K562 (cell line): ENCODE data around the gene ST6GAL1. TPM values are rescaled to one million over a fixed set of nuclear protein-coding genes. Genes with fewer than 3 reads are reported as not detected.

ENCODE experiments used
- ATF1 ChIP-seq, 2 experiments: fragments of 450-650 bp in 1 of 2; IDR thresholded peaks; 2 replicates each; pipeline ENCODE4 v1.6.1; 2016; ENCODE audit warnings: missing compliant biosample characterization in 1 of 2, missing genetic modification characterization in 1 of 2
- CBX3 ChIP-seq, 2 experiments: IDR thresholded peaks; 1 replicate in 1 of 2; 2 replicates in 1 of 2; pipeline ENCODE4 v1.6.1; 2012; ENCODE audit warnings: inconsistent platforms in 2 of 2, low read length in 2 of 2, borderline replicate concordance in 1 of 2, control low read depth in 1 of 2
- CREB1 ChIP-seq, 2 experiments: sonication (generic) in 1 of 2; formaldehyde crosslinking in 1 of 2; IDR thresholded peaks; 2 replicates each; pipeline versions ENCODE4 v1.6.1 to v1.8.0; 2012 to 2022; ENCODE audit warnings: inconsistent platforms in 1 of 2, mild to moderate bottlenecking in 1 of 2, missing genetic modification reagents in 1 of 2, moderate library complexity in 1 of 2
- CXXC5 ChIP-seq: fragments of 250-450 bp; sonication (Bioruptor Pico); IDR thresholded peaks from 2 replicates; pipeline ENCODE4 v1.8.0; 2022; ENCODE audit warnings: inconsistent platforms, mild to moderate bottlenecking, moderate library complexity
- DPF2 ChIP-seq: fragments of 450-650 bp; IDR thresholded peaks from 2 replicates; pipeline ENCODE4 v1.6.1; 2016
- HNRNPLL ChIP-seq: fragments of 200-400 bp; formaldehyde crosslinking; IDR thresholded peaks from 2 replicates; pipeline ENCODE4 v1.6.1; 2017; ENCODE audit warnings: low read length, low read depth, mild to moderate bottlenecking; ENCODE audit not compliant: poor library complexity, severe bottlenecking
- JUND ChIP-seq, 2 experiments: IDR thresholded peaks; 2 replicates in 1 of 2; 3 replicates in 1 of 2; pipeline ENCODE4 v1.6.1; 2011; ENCODE audit warnings: borderline replicate concordance in 2 of 2, low read depth in 2 of 2, low read length in 2 of 2, improper control_type of control experiment in 1 of 2, missing biosample characterization in 1 of 2, missing genetic modification characterization in 1 of 2, missing genetic modification reagents in 1 of 2
- MAFK ChIP-seq: IDR thresholded peaks from 2 replicates; pipeline ENCODE4 v1.6.1; 2011; ENCODE audit warnings: low read length, improper control_type of control experiment
- NR2F6 ChIP-seq: fragments of 450-650 bp; formaldehyde crosslinking; IDR thresholded peaks from 2 replicates; pipeline ENCODE4 v1.4.0; 2020; ENCODE audit warnings: mild to moderate bottlenecking
- NRF1 ChIP-seq, 2 experiments: fragments of 450-650 bp; IDR thresholded peaks in 1 of 2; conservative IDR thresholded peaks in 1 of 2; 2 replicates each; pipeline ENCODE4 v1.6.1; 2014; ENCODE audit warnings: mild to moderate bottlenecking in 2 of 2
- POLR2G ChIP-seq: fragments of 200-400 bp; formaldehyde crosslinking; IDR thresholded peaks from 2 replicates; pipeline ENCODE4 v1.6.1; 2017; ENCODE audit warnings: low read depth, mild to moderate bottlenecking, antibody characterized with exemption, low read length, moderate library complexity
- RFX5 ChIP-seq: IDR thresholded peaks from 2 replicates; pipeline ENCODE4 v1.6.1; 2011; ENCODE audit warnings: low read depth, mild to moderate bottlenecking, improper control_type of control experiment, low read length
- SPI1 ChIP-seq: IDR thresholded peaks from 2 replicates; pipeline ENCODE4 v1.6.1; 2011; ENCODE audit warnings: low read depth, low read length, control low read depth, borderline replicate concordance
- SRSF7 ChIP-seq: fragments of 200-400 bp; formaldehyde crosslinking; optimal IDR thresholded peaks from 2 replicates; pipeline ENCODE3; 2017; ENCODE audit warnings: mild to moderate bottlenecking, low read depth, low read length
- TCF3 ChIP-seq: sonication (generic); formaldehyde crosslinking; IDR thresholded peaks from 2 replicates; pipeline ENCODE4 v1.4.0; 2020; ENCODE audit warnings: mild to moderate bottlenecking, missing genetic modification reagents
- ZBTB7A ChIP-seq: IDR thresholded peaks from 2 replicates; pipeline ENCODE4 v1.6.1; 2011; ENCODE audit warnings: low read depth, mild to moderate bottlenecking, low read length, moderate library complexity, borderline replicate concordance; ENCODE audit not compliant: control insufficient read depth
- ZEB2 ChIP-seq: fragments of 450-650 bp; IDR thresholded peaks from 2 replicates; pipeline ENCODE4 v1.6.1; 2016
- ZKSCAN1 ChIP-seq: fragments of 150-350 bp; IDR thresholded peaks from 2 replicates; pipeline ENCODE4 v1.6.1; 2016; ENCODE audit warnings: low read depth, low read length
- ZNF143 ChIP-seq: sonication (generic); formaldehyde crosslinking; IDR thresholded peaks from 2 replicates; pipeline ENCODE4 v1.9.0; 2022; ENCODE audit warnings: mild to moderate bottlenecking, missing genetic modification reagents
- ZNF445 ChIP-seq: fragments of 250-450 bp; sonication (Bioruptor Pico); IDR thresholded peaks from 2 replicates; pipeline ENCODE4 v1.4.0; 2020; ENCODE audit warnings: low read depth, mild to moderate bottlenecking, moderate library complexity
- polyA plus RNA-seq, 8 experiments: library from polyadenylated mRNA; depleted of rRNA in 4 of 8; stranded (reverse) in 5 of 8; unstranded in 3 of 8; fragments of >200 nt; fragmentation: Nextera tagmentation in 2 of 8; fragmentation: Illumina TruSeq in 1 of 8; extraction: Ambion mirVana in 2 of 8; extraction: Trizol in 1 of 8; gene quantifications; 2 replicates each; pipeline versions ENCODE4 v1.2.1 to v1.2.3, GENCODE V29; 2011 to 2014; ENCODE audit warnings: inconsistent platforms in 1 of 8, missing spikeins in 1 of 8
- total RNA-seq, 7 experiments: library from RNA; depleted of rRNA in 6 of 7; stranded (reverse); fragments of >200 nt in 6 of 7; fragmentation: Illumina TruSeq in 2 of 7; extraction: Trizol in 2 of 7; gene quantifications; 2 replicates each; pipeline versions ENCODE4 v1.2.1 to v1.2.3, GENCODE V29; 2011 to 2021; ENCODE audit warnings: low replicate concordance in 1 of 7
- TF ChIP-seq, protein P1 (sequence below): sonication (generic); formaldehyde crosslinking; IDR thresholded peaks from 2 replicates; pipeline ENCODE4 v1.8.1; 2023; ENCODE audit warnings: mild to moderate bottlenecking, missing genetic modification reagents
- TF ChIP-seq, protein P2 (sequence below): IDR thresholded peaks from 2 replicates; pipeline ENCODE4 v1.6.1; 2014; ENCODE audit warnings: antibody characterized with exemption

ST6GAL1 gene
- total and polyA plus RNA-seq, 9 of the 15 experiments (the other 6 are each of a cell fraction or from before 2014, with no cell fraction given) = 31.9 to 145 (median 71.0) TPM

DNA sequence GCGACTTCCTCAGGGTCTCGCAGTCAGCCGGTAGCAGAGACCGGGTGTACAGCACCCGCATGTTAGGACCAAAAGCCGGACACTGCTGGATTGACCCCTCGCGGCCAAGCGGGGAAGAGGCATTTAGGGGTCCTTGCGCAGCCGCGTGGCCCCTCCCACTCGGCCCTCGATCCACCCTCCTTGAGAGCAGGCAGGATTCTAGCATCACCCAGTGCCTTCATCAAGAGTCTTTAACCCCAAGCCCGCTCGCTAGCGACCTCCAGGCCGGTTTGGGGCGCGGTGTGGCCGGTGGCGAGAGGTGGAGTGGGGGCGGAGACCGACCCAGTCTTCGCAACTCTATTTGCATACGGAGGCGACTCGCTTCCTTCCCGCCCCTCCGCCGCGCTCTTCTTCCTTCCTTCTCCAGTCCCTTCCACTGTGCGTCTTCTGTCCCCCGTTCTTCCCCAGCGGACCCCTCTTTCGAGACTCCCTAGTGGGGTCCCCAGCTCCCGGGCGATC lies at the start of gene ST6GAL1 (continued):
- TF ChIP-seq, protein P1, sequence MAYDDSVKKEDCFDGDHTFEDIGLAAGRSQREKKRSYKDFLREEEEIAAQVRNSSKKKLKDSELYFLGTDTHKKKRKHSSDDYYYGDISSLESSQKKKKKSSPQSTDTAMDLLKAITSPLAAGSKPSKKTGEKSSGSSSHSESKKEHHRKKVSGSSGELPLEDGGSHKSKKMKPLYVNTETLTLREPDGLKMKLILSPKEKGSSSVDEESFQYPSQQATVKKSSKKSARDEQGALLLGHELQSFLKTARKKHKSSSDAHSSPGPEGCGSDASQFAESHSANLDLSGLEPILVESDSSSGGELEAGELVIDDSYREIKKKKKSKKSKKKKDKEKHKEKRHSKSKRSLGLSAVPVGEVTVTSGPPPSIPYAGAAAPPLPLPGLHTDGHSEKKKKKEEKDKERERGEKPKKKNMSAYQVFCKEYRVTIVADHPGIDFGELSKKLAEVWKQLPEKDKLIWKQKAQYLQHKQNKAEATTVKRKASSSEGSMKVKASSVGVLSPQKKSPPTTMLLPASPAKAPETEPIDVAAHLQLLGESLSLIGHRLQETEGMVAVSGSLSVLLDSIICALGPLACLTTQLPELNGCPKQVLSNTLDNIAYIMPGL (CRISPR knock-in tag) = peak; percentile 61; the same call in 1 of the 2 replicates
- TF ChIP-seq, protein P2, sequence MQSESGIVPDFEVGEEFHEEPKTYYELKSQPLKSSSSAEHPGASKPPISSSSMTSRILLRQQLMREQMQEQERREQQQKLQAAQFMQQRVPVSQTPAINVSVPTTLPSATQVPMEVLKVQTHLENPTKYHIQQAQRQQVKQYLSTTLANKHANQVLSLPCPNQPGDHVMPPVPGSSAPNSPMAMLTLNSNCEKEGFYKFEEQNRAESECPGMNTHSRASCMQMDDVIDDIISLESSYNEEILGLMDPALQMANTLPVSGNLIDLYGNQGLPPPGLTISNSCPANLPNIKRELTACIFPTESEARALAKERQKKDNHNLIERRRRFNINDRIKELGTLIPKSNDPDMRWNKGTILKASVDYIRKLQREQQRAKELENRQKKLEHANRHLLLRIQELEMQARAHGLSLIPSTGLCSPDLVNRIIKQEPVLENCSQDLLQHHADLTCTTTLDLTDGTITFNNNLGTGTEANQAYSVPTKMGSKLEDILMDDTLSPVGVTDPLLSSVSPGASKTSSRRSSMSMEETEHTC = 0 out of 2 replicates have a peak, but pooled peaks have one; percentile 34
- TF ChIP-seq CBX3 (IDR thresholded peaks at IDR 0.05; ENCODE audit: borderline replicate concordance in 1 of 2, low read length in 2 of 2) (peak in 1 of 2 experiments; percentile 98; a peak in 2 of 3 replicates), SRSF7 (no peak), ZKSCAN1 (peak; percentile 74; the same call in 1 of the 2 replicates), NRF1 (conservative IDR thresholded peaks at IDR 0.05 in 1 of 2, IDR thresholded peaks at IDR 0.05 in 1 of 2) (peak; percentile 90 to 92), ZNF445 (CRISPR knock-in tag) (no peak), TCF3 (CRISPR knock-in tag) (peak; percentile 5; the same call in 1 of the 2 replicates), NR2F6 (CRISPR knock-in tag) (no peak), JUND (IDR thresholded peaks at IDR 0.05; ENCODE audit: borderline replicate concordance, low read depth, low read length) (peak; percentile 35; the same call in 1 of the 2 replicates), JUND (tag; IDR thresholded peaks at IDR 0.05; ENCODE audit: borderline replicate concordance, low read depth, low read length) (peak; percentile 45; the same call in 1 of the 3 replicates), CREB1 (IDR thresholded peaks at IDR 0.05) (peak; percentile 36; the same call in 1 of the 2 replicates), CREB1 (CRISPR knock-in tag; IDR thresholded peaks at IDR 0.05) (no peak), ZBTB7A (peak; percentile 84; the same call in 1 of the 2 replicates), POLR2G (peak; percentile 83), SPI1 (peak; percentile 38; the same call in 1 of the 2 replicates), ATF1 (CRISPR knock-in tag; IDR thresholded peaks at IDR 0.05) (no peak), ATF1 (tag; IDR thresholded peaks at IDR 0.05) (peak; percentile 33; the same call in 1 of the 2 replicates), CXXC5 (CRISPR knock-in tag) (peak; percentile 79), RFX5 (no peak), MAFK (no peak), HNRNPLL (peak; percentile 18), DPF2 (no peak), ZEB2 (peak; percentile 51; the same call in 1 of the 2 replicates), ZNF143 (CRISPR knock-in tag) (no peak)
